Activated T-cell treated with anti-CD3 and anti-CD28 coated beads for 48 hours (primary cell): ENCODE measurements around the gene CD44.
A peak's percentile ranks its signal among the peaks of the same experiment; 100 is the strongest.

ENCODE experiments used
- DNase-seq: peaks from one replicate; pipeline ENCODE4 v3.0.0-alpha.2; 2020; ENCODE audit warnings: low read depth

CD44 gene

GRCh38 chr11:35139722-35140282, 831 bp downstream of the CD44 start:
- DNase-seq: no peak

- no peak for DNase-seq
Observed at GRCh38 chr11:35141071-35141470, 2.1 kb downstream of the CD44 start.

GRCh38 chr11:35141571-35141971, 2.6 kb downstream of the CD44 start:
- no peak for DNase-seq

- DNase-seq: no peak
Observed at GRCh38 chr11:35142481-35143075, 3.6 kb downstream of the CD44 start.

- no peak for DNase-seq
Observed at GRCh38 chr11:35143297-35144135, 4.5 kb downstream of the CD44 start.

- no peak for DNase-seq
Observed at GRCh38 chr11:35144136-35144741, 5.3 kb downstream of the CD44 start.

GRCh38 chr11:35144806-35145205, 5.8 kb downstream of the CD44 start:
- no peak for DNase-seq

- peak; percentile 50 for DNase-seq
Observed at GRCh38 chr11:35145271-35145670, 6.3 kb downstream of the CD44 start.

GRCh38 chr11:35146074-35146521, 7.1 kb downstream of the CD44 start:
- peak; percentile 71 for DNase-seq

- DNase-seq: no peak
Observed at GRCh38 chr11:35146711-35147110, 7.7 kb downstream of the CD44 start.

GRCh38 chr11:35147235-35147634, 8.3 kb downstream of the CD44 start:
- DNase-seq: no peak

GRCh38 chr11:35148163-35148837, 9.3 kb downstream of the CD44 start:
- DNase-seq: no peak

GRCh38 chr11:35150454-35150853, 11.5 kb downstream of the CD44 start:
- DNase-seq: no peak

GRCh38 chr11:35151241-35151640, 12.3 kb downstream of the CD44 start:
- DNase-seq: no peak

- no peak for DNase-seq
Observed at GRCh38 chr11:35151683-35152280, 12.8 kb downstream of the CD44 start.

- DNase-seq: no peak
Observed at GRCh38 chr11:35152575-35152974, 13.6 kb downstream of the CD44 start.

- DNase-seq: no peak
Observed at GRCh38 chr11:35153280-35153679, 14.3 kb downstream of the CD44 start.

GRCh38 chr11:35154952-35155351, 16.0 kb downstream of the CD44 start:
- DNase-seq: no peak

GRCh38 chr11:35155677-35156076, 16.7 kb downstream of the CD44 start:
- DNase-seq: no peak

GRCh38 chr11:35157814-35158700, 19.1 kb downstream of the CD44 start:
- DNase-seq: no peak
